Activated CD8-positive, alpha-beta memory T cell treated with anti-CD3 and anti-CD28 coated beads, Interleukin-2, amount 50 U/mL, for 24 hours (primary cell): ENCODE data around the gene AGAP3.

Source experiments
- DNase-seq: peaks from one replicate; pipeline ENCODE4 v3.0.0-alpha.2; 2020; ENCODE audit errors: extremely low read depth

The AGAP3 gene

GRCh38 chr7:151187409-151188251 lies 101.4 kb downstream of the AGAP3 start:
- DNase-seq = no peak

- DNase-seq = no peak
Observed at GRCh38 chr7:151188252-151188542, 101.9 kb downstream of the AGAP3 start.

- DNase-seq = no peak
Observed at GRCh38 chr7:151189038-151189437, 102.8 kb downstream of the AGAP3 start.

DNA sequence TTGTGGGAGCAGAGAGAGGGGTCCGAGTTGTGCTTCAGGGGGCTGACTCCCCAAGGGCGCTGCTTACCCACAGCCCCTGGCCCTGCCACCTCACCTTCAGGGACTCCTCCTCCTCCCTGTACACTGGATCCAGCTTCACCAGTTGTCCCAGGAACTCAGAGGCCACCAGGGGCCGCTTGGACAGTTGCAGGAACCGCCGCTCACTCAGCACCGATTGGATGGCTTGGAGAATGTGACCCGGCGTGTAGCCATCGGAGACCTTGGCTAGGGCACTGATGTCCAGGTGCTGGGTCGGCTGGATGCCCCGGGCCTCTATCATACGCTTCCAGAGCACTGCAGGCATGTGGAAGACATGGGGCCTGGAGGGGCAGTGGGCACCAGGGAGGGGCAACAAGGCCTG lies 105.3 kb downstream of the AGAP3 start:
- no peak for DNase-seq

DNA sequence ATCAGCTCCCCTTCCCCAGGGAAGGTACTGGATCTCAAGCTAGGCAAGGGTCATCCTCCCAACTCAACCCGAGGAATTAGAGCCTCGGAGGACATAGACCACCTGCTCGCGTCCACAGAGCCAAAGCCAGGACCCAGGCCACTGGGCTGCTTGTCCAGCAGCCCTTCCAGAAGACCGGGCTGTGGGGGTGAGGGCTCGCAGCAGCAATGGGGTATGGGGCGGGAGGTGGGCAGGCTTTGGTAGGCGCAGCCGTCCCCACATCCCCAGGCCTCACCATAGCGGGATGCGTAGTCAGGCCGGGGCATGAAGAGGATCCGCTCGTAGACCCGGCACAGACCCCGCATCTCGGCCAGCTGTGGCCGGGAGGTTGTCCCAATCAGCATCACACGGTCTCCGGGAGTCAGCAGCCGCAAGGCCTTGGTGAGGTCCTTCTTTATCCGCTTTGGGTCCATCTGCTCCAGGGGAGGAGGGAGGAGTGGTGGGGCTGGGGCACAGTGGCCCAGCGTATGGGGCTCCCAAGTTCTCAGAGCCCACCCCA lies 105.8 kb downstream of the AGAP3 start:
- DNase-seq = no peak

DNA sequence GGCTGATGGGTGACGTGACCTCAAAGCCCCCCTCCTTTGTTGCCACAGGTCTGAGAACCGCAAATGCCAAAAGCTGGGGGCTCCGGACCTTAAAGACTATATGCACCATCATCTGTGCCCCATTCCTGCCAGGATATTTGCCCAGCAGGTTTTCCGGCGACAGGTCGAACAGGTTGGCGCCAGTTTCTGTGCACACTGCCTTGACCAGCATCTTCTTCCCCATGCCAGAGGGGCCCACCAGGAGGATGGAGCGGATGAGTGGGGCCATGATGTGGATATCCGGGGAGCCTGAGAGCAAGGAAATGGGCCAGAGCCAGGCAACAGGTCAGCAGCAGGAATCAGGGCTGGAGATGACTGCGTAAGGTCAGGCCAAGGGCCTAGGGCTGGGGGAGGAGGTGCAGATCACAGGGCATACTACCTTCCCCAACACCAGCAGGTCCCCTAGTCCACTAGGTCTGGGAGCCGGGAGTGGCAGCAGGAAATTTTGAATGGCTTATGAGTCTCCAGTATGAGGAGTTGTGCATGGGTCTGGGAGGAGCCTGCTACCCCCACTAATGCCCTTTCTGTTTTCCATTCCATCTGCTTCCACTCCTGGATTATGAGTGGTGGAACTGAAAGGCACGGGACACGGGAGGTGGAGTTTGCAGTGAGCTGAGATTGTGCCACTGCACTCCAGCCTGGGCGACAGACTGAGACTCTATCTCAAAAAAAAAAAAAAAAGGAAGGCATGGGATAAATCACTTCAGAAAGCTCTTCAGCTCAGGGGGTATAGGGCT lies 107.1 kb downstream of the AGAP3 start:
- no peak for DNase-seq
